Psoas muscle (tissue), 8 donors: ENCODE measurements around the gene HTATSF1. TPM values are rescaled to one million over a fixed set of nuclear protein-coding genes. Genes with fewer than 3 reads are reported as not detected.

Source experiments
- ATAC-seq, 4 donors: fragments of 200-7000 bp; cut with Tn5 transposase; one replicate each; pipeline ENCODE4 v1.9.1; 2020; ENCODE audit warnings: moderate library complexity in 3 of 4, mild to moderate bottlenecking in 2 of 4
- DNase-seq, 2 donors: peaks; one replicate each; pipeline ENCODE4 v3.0.0-alpha.2; 2020
- H3K27ac ChIP-seq: fragments of 200-600 bp; one replicate; pipeline ENCODE4 v1.8.0; 2022
- H3K27me3 ChIP-seq, 3 donors: fragments of 200-600 bp in 1 of 3; one replicate each; pipeline versions ENCODE4 v1.6.1 to v1.8.0; 2013 to 2022; ENCODE audit warnings: low read length in 2 of 3, mild to moderate bottlenecking in 2 of 3, moderate library complexity in 1 of 3; ENCODE audit not compliant: insufficient read depth in 3 of 3
- H3K36me3 ChIP-seq, 2 donors: fragments of 200-600 bp in 1 of 2; one replicate each; pipeline versions ENCODE4 v1.6.1 to v1.8.0; 2013 to 2022; ENCODE audit warnings: low read depth in 1 of 2, mild to moderate bottlenecking in 1 of 2, moderate library complexity in 1 of 2; ENCODE audit not compliant: insufficient read depth in 1 of 2
- H3K4me1 ChIP-seq: fragments of 200-600 bp; one replicate; pipeline ENCODE4 v1.8.0; 2022
- H3K4me3 ChIP-seq: fragments of 200-600 bp; one replicate; pipeline ENCODE4 v1.8.0; 2022; ENCODE audit warnings: mild to moderate bottlenecking
- H3K9me3 ChIP-seq: fragments of 200-600 bp; one replicate; pipeline ENCODE4 v1.8.0; 2022
- CTCF ChIP-seq: fragments of 200-600 bp; IDR thresholded peaks from one replicate; pipeline ENCODE4 v1.8.0; 2022; ENCODE audit warnings: antibody characterized with exemption
- WGBS, 3 donors: extraction: QIAGEN DNeasy Blood & Tissue Kit; methylation state at CpG; one replicate each; pipeline versions ENCODE4 v1.1.6 to v1.1.7; 2013; 5-methylcytosine and 5-hydroxymethylcytosine counted together
- intact Hi-C, 2 donors: fragments of 100-400 bp; cut with DNase I; formaldehyde crosslinking; loops; one replicate each; pipeline versions ENCODE4 v1.11.0 to v1.14.2; 2022
- polyA plus RNA-seq, 3 donors: library from polyadenylated mRNA; stranded (reverse); fragments of 200-250 nt; gene quantifications; one replicate each; pipeline ENCODE4 v1.2.3, GENCODE V29; 2013
- total RNA-seq, 4 donors: library from RNA; stranded (reverse); fragmentation: NEBNext Ultra II Directional in 2 of 4; extraction: Animal tissue kit (Norgen Biotek cat#: 25700) in 2 of 4; gene quantifications; one replicate each; pipeline versions ENCODE4 v1.2.1 to v1.2.4, GENCODE V29; 2021 to 2023
- donor health status: healthy with polysubstance abuse.
- donor health status: DM: no; HTN: no; CAD: no; lungs with moderate emphysema.
- donor health status: Bipolar disorder and iron deficiency.
- donor health status: healthy.
- donor health status: DM: yes; HTN: yes; CAD: no.
- donor health status: DM: no; HTN: no; CAD: no.
- donor health status: DM: no; HTN: no; CAD: no.
- donor health status: DM: yes; HTN: yes; CAD: no.

Gene HTATSF1
- total and polyA plus RNA-seq, 7 donors = 63.2 to 103 (median 68.8) TPM

GRCh38 chrX:136529795-136530194 is 32.4 kb downstream of the HTATSF1 start:
- no peak for TF ChIP-seq CTCF
- Histone ChIP-seq H3K36me3 (no peaks in the 10 kb centered on the region), H3K27ac (no peak overlapping the region), H3K4me3 (no peak overlapping the region), H3K9me3 (no peaks in the 10 kb centered on the region), H3K4me1 (peaks cover 14% of the 10 kb centered on the region), H3K27me3 (peaks cover 0 to 6% (median 0%) of the 10 kb centered on the region in 3 donors)
- WGBS, 3 donors = 55 to 91% (median 66%) methylated on average over 2 of the region's 2 CpGs
- no peak for ATAC-seq
- intact Hi-C loops = no loop called here
- DNase-seq = no peak

- no peak within 1 kb of the TSS for H3K27ac ChIP-seq
- no peaks in the 10 kb centered on the region for H3K36me3 ChIP-seq
- no peak for TF ChIP-seq CTCF
- H3K4me1 ChIP-seq = no peaks in the 10 kb centered on the region
- H3K27me3 ChIP-seq = peaks cover 0 to 6% (median 0%) of the 10 kb centered on the region in 3 donors
- H3K4me3 ChIP-seq = no peak within 1 kb of the TSS
- WGBS, 3 donors = 80 to 96% (median 90%) methylated on average over 3 of the region's 3 CpGs
- no peak for ATAC-seq
- intact Hi-C loops = no loop called here
- H3K9me3 ChIP-seq = no peaks in the 10 kb centered on the region
- no peak for DNase-seq
Measured at GRCh38 chrX:136531951-136532350, 34.6 kb downstream of the HTATSF1 start, which contains the start of gene VGLL1. Gene VGLL1, plus strand, starts transcription at chrX:136532215. Its CDS starts 3,806 bp downstream, at chrX:136536021.

GRCh38 chrX:136534131-136534530 is 36.7 kb downstream of the HTATSF1 start:
- Histone ChIP-seq H3K9me3 (no peaks in the 10 kb centered on the region), H3K4me1 (no peaks in the 10 kb centered on the region), H3K27me3 (no peaks in the 10 kb centered on the region), H3K27ac (no peak overlapping the region), H3K36me3 (no peaks in the 10 kb centered on the region), H3K4me3 (no peak overlapping the region)
- DNase-seq (no peak), ATAC-seq (no peak)
- TF ChIP-seq CTCF = no peak
- intact Hi-C loops = no loop called here
- WGBS, 3 donors = 67 to 92% (median 90%) methylated on average over 2 of the region's 2 CpGs

GRCh38 chrX:136538811-136539210 is 41.4 kb downstream of the HTATSF1 start:
- DNase-seq (no peak), ATAC-seq (no peak)
- TF ChIP-seq CTCF = no peak
- peaks cover 0 to 5% (median 0%) of the 10 kb centered on the region in 3 donors for H3K27me3 ChIP-seq
- no peaks in the 10 kb centered on the region for H3K36me3 ChIP-seq
- 61 to 74% (median 69%) methylated on average over 2 of the region's 2 CpGs for WGBS, 3 donors
- no peak overlapping the region for H3K4me3 ChIP-seq
- H3K4me1 ChIP-seq = no peaks in the 10 kb centered on the region
- H3K27ac ChIP-seq = no peak overlapping the region
- no peaks in the 10 kb centered on the region for H3K9me3 ChIP-seq
- intact Hi-C loops = no loop called here

- TF ChIP-seq CTCF = no peak
- WGBS, 3 donors = 64 to 97% (median 88%) methylated on average over 5 of the region's 5 CpGs
- intact Hi-C loops = no loop called here
- Histone ChIP-seq H3K27ac (no peak overlapping the region), H3K4me3 (no peak overlapping the region), H3K9me3 (no peaks in the 10 kb centered on the region), H3K27me3 (peaks cover 0 to 11% (median 0%) of the 10 kb centered on the region in 3 donors), H3K4me1 (no peaks in the 10 kb centered on the region), H3K36me3 (no peaks in the 10 kb centered on the region)
- no peak for ATAC-seq
- DNase-seq = no peak
Measured at GRCh38 chrX:136540226-136540625, 42.8 kb downstream of the HTATSF1 start.
